Small intestine (tissue), 7 donors: ENCODE measurements around the gene NTN4. TPM values are rescaled to one million over a fixed set of nuclear protein-coding genes. Genes with fewer than 3 reads are reported as not detected.
"Not testable (repeated sequence)": the region's sequence is repeated elsewhere in the genome, so short reads cannot be mapped to it uniquely, and the experiment has no call there.

ENCODE experiments used
- DNase-seq, 2 donors: peaks; one replicate each; pipeline versions ENCODE4 v3.0.0 to v3.0.0-alpha.2; 2013
- FAIRE-seq: peaks from 2 replicates; lab custom pipeline; 2012; peaks lifted over from hg19 to GRCh38; lab: Jason Lieb, UNC
- H3K27ac ChIP-seq, 3 donors: one replicate each; pipeline ENCODE4 v1.5.1; 2013; ENCODE audit warnings: low read length in 2 of 3, mild to moderate bottlenecking in 2 of 3, control low read depth in 1 of 3, inconsistent platforms in 1 of 3, low read depth in 1 of 3, moderate library complexity in 1 of 3
- H3K27me3 ChIP-seq, 3 donors: one replicate each; pipeline ENCODE4 v1.6.1; 2013; ENCODE audit warnings: low read length in 3 of 3, inconsistent platforms in 1 of 3; ENCODE audit not compliant: control insufficient read depth in 3 of 3, insufficient read depth in 3 of 3
- H3K36me3 ChIP-seq, 3 donors: one replicate each; pipeline ENCODE4 v1.6.1; 2013; ENCODE audit warnings: low read length in 3 of 3, inconsistent platforms in 1 of 3, low read depth in 1 of 3, mild to moderate bottlenecking in 1 of 3, moderate library complexity in 1 of 3; ENCODE audit not compliant: control insufficient read depth in 3 of 3, insufficient read depth in 2 of 3
- H3K4me1 ChIP-seq, 3 donors: one replicate each; pipeline ENCODE4 v1.6.1; 2013; ENCODE audit warnings: low read length in 2 of 3, inconsistent platforms in 1 of 3, low read depth in 1 of 3, mild to moderate bottlenecking in 1 of 3, moderate library complexity in 1 of 3; ENCODE audit not compliant: control insufficient read depth in 3 of 3, insufficient read depth in 2 of 3
- H3K4me3 ChIP-seq, 3 donors: one replicate each; pipeline ENCODE4 v1.5.1; 2013; ENCODE audit warnings: low read length in 3 of 3, control low read depth in 1 of 3, inconsistent platforms in 1 of 3, low read depth in 1 of 3, mild to moderate bottlenecking in 1 of 3, moderate library complexity in 1 of 3
- H3K9me3 ChIP-seq, 2 donors: one replicate each; pipeline ENCODE4 v1.6.1; 2013; ENCODE audit warnings: low read depth in 1 of 2, low read length in 1 of 2; ENCODE audit not compliant: control insufficient read depth in 2 of 2, insufficient read depth in 1 of 2
- WGBS, 3 donors: extraction: QIAGEN DNeasy Blood & Tissue Kit; methylation state at CpG; one replicate each; pipeline ENCODE4 v1.1.7; 2013; 5-methylcytosine and 5-hydroxymethylcytosine counted together
- polyA plus RNA-seq, 4 donors: library from polyadenylated mRNA; stranded (reverse) in 3 of 4; unstranded in 1 of 4; fragments of 200-250 nt in 3 of 4; fragments of 120-200 nt in 1 of 4; gene quantifications; one replicate each; pipeline versions ENCODE4 v1.2.1 to v1.2.3, GENCODE V29; 2013
- donor health status: healthy with polysubstance abuse.
- donor health status: control.
- donor health status: control.
- donor health status: Bipolar disorder and iron deficiency.
- donor health status: healthy.

NTN4 gene
- polyA plus RNA-seq, 4 donors, result 1.6 to 45.7 (median 9.8) TPM

DNA sequence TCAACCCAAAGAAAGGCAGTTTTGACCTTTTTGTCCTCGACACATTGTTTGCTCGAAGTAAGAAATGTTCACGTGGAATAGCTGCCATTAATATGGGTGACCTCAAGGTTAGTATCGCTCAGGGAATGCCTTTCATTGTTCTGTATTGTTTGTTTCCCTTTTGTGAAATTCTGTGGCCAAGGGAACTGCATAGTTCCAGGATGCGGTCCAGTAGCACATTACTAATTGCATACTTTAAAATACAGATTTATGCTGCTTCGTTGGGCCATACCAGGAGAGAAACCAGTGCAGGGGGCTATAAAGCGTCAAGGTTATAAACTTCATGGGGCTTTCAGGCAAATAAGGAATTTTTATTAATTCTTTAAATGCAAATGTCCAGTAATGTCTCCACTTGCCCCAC lies 166.0 kb downstream of the NTN4 start:
- Histone ChIP-seq H3K27me3 (no peaks in the 10 kb centered on the region), H3K9me3 (no peaks in the 10 kb centered on the region), H3K27ac (no peak overlapping the region), H3K36me3 (no peaks in the 10 kb centered on the region), H3K4me3 (no peak overlapping the region), H3K4me1 (no peaks in the 10 kb centered on the region)
- DNase-seq (no peak), FAIRE-seq (no peak)
- 77 to 81% (median 81%) methylated on average over 7 of the region's 7 CpGs for WGBS, 3 donors

DNA sequence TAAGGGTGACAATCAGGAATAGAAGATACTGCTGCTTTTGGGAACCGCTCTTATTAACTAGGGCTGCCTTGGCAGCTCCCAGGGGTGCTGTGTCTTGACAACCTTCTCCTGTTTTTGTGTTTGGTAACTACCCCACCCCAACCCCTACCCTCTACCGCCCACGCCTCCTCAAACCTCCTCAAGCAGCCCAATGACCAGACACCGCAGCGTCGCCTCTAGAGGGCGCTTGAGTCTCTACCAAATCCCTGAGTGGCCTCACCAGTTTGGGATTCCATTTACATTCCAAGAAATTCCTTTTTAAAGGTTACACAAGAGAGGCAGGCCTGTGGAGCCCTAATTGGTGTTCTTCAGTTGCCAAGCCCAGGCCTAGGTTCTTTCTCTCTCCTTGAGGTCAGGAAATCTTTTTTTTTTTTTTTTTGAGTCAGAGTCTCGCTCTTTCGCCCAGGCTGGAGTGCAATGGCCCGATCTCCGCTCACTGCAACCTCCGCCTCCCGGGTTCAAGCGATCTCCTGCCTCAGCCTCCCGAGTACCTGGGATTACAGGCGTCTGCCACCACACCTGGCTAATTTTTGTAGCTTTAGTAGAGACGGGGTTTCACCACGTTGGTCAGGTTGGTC lies 166.9 kb downstream of the NTN4 start:
- WGBS, 3 donors, result 47 to 60% (median 57%) methylated on average over 14 to 18 of the region's 18 CpGs
- no peaks in the 10 kb centered on the region for H3K4me1 ChIP-seq
- no peak overlapping the region for H3K27ac ChIP-seq
- no peaks in the 10 kb centered on the region for H3K36me3 ChIP-seq
- FAIRE-seq (no peak), DNase-seq (peak; percentile 67 to 79)
- H3K4me3 ChIP-seq, result no peak overlapping the region
- no peaks in the 10 kb centered on the region for H3K27me3 ChIP-seq
- H3K9me3 ChIP-seq, result no peaks in the 10 kb centered on the region

DNA sequence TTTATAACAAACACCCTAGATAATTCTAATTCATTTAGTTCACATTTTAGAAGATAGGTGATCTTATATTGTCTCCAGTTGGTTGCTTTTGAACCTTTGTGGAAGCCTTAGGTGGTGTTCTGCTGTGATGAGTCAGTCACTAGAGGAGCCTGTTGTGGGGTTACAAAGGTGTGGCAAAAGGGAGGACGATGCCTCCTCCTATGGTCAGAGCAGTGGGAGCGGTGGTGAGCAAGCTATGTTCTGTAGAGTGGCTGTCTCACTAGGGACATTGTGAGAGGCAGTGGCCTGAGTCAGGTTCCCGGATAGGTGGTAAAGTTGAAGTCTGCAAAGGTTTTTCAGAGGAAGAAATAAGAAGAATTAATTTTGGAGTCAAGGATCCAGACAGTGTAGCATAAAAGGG lies 167.7 kb downstream of the NTN4 start:
- Histone ChIP-seq H3K4me1 (no peaks in the 10 kb centered on the region), H3K27me3 (no peaks in the 10 kb centered on the region), H3K4me3 (no peak overlapping the region), H3K9me3 (no peaks in the 10 kb centered on the region), H3K27ac (no peak overlapping the region), H3K36me3 (no peaks in the 10 kb centered on the region)
- DNase-seq (no peak), FAIRE-seq (no peak)
- WGBS, 3 donors, result 84 to 92% (median 87%) methylated on average over 3 of the region's 3 CpGs

DNA sequence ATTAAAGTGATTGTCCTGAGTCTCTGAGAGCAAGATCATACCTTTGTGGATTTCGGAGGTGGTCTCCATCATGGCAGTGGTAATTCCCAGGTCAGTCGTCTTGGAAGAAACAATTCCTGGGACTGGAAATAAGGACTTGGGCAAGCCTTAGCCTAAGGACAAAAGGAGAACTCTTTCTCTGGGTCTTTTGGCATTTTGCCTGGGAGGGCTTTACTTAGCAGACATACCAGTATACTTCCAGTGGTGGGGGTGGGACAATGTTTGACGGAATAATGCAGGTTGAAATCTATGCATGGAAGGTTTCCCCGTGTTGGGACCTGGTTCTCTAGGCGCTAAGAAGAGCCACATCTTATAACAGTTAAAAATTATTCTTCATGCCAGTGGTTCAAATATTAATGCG lies 168.8 kb downstream of the NTN4 start:
- Histone ChIP-seq H3K27ac (no peak overlapping the region), H3K4me1 (peaks cover 0 to under 1% (median 0%) of the 10 kb centered on the region in 3 donors), H3K36me3 (no peaks in the 10 kb centered on the region), H3K27me3 (no peaks in the 10 kb centered on the region), H3K4me3 (no peak overlapping the region), H3K9me3 (no peaks in the 10 kb centered on the region)
- 86 to 93% (median 89%) methylated on average over 6 of the region's 6 CpGs for WGBS, 3 donors
- no peak for DNase-seq
- FAIRE-seq, result no peak

DNA sequence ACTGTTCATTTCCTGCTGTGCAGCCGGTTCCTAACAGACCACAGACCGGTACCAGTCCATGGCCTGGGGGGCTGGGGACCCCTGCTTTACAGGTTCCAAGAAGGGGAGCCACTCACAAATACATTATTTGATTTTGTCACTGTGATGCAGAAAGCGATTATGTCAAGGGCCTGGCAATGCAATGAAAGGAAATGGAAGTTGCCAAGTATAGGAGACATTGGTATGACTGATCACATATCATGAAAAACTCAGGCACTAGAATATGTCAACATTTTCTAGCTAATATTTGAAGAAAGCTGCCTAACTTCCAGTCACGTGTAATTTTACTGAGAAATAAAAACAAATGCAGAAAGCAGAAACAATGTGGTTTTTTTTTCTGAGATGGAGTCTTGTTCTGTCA lies 170.4 kb downstream of the NTN4 start:
- WGBS, 3 donors, result 69 to 88% (median 81%) methylated on average over 4 of the region's 4 CpGs

DNA sequence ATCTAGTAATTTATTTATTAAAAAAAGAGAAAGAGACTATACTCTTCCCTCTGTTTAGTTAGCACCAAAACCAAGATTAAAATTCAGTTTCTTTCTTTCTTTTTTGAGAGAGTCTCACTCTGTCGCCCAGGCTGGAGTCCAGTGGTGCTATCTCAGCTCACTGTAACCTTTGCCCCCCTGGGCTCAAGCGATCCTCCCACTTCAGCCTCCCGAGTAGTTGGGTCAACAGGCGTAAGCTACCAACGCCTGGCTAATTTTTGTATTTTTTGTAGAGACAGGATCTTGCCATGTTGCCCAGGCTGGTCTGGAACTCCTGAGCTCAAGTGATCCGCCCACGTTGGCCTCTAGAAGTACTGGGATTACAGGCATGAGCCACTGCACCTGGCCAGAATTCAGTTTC lies 174.1 kb downstream of the NTN4 start:
- H3K4me3 ChIP-seq, H3K9me3 ChIP-seq, H3K27me3 ChIP-seq, H3K36me3 ChIP-seq, FAIRE-seq: not testable (repeated sequence)
- 31 to 52% (median 40%) methylated on average over 3 to 7 of the region's 7 CpGs for whole genome bisulfite sequencing, 3 donors
- peak in 1 of 2 donors; percentile 57 for DNase-seq
- Histone ChIP-seq H3K27ac (peak overlapping the region in 1 of 3 donors; percentile 48), H3K4me1 (peaks cover 0 to 16% (median 0%) of the 10 kb centered on the region in 3 donors)

More for the DNA sequence above, 170.4 kb downstream of the NTN4 start:
- H3K27me3 ChIP-seq, result peaks cover 0 to 2% (median 0%) of the 10 kb centered on the region in 3 donors
- H3K9me3 ChIP-seq, result no peaks in the 10 kb centered on the region
- DNase-seq, result no peak
- no peak overlapping the region for H3K27ac ChIP-seq
- no peaks in the 10 kb centered on the region for H3K36me3 ChIP-seq
- H3K4me1 ChIP-seq, result peaks cover 0 to 9% (median 0%) of the 10 kb centered on the region in 3 donors
- H3K4me3 ChIP-seq, result no peak overlapping the region
- no peak for FAIRE-seq

DNA sequence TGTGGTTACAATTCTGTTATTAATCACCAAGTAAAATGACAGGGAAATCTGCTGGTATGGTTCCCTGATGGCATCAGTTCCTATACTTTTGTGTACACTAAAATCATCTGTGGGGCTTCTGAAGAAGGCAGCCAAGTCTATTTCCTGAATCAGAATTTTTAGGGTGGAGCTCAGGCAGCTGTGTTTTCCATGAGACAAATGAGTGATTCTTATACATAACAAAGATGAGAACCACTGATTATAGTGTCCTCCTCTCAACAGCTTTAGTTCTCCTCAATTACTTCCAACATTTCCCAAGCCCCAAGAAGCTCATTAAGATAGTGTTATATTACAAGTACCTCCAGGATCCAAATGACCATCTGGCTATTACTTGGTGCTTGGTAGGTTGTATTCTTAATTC lies 174.8 kb downstream of the NTN4 start:
- Histone ChIP-seq H3K9me3 (no peaks in the 10 kb centered on the region), H3K4me1 (peaks cover 0 to 16% (median 0%) of the 10 kb centered on the region in 3 donors), H3K36me3 (no peaks in the 10 kb centered on the region), H3K27ac (peak overlapping the region in 1 of 3 donors; percentile 48), H3K27me3 (peaks cover 0 to 2% (median 2%) of the 10 kb centered on the region in 3 donors), H3K4me3 (no peak overlapping the region)
- no peak for DNase-seq
- no peak for FAIRE-seq

DNA sequence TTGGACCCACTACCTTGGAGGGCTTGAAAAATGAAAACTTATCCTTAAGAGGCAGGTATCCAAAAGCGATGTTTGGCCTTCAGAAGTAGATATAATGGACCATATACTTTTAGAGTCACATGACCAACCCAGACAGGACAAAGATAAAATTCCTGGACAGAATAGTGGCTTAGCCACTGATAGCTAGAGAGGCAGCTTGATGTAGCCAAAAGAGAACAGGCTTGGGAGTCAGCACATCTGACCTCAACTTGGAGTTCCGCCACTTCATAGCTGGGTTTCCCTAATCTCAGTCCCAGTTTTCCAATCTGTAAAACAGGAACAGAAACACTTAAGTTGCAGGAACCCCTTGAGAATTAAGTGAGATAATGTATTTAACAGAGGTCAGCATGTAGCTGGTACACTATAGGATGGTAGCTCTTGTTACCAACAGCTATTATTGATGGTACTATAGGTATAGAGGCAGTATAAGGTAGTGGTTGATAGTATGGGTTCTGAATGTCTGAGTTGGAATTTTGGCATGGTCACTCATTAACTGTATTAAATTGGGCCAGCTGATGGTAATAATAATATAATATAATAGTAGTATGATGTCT lies 176.1 kb downstream of the NTN4 start:
- DNase-seq (no peak), FAIRE-seq (no peak)
- Histone ChIP-seq H3K4me3 (no peak overlapping the region), H3K9me3 (no peaks in the 10 kb centered on the region), H3K27ac (no peak overlapping the region), H3K4me1 (peaks cover 0 to 16% (median 0%) of the 10 kb centered on the region in 3 donors), H3K27me3 (peaks cover 0 to 2% (median 2%) of the 10 kb centered on the region in 3 donors), H3K36me3 (no peaks in the 10 kb centered on the region)
- WGBS, 3 donors, result 94 to 96% (median 94%) methylated on average over 2 of the region's 2 CpGs
